Measurements from ENCODE around the gene PDE9A.
"Not testable (repeated sequence)": the region's sequence is repeated elsewhere in the genome, so short reads cannot be mapped to it uniquely, and the experiment has no call there.

The PDE9A gene

DNA sequence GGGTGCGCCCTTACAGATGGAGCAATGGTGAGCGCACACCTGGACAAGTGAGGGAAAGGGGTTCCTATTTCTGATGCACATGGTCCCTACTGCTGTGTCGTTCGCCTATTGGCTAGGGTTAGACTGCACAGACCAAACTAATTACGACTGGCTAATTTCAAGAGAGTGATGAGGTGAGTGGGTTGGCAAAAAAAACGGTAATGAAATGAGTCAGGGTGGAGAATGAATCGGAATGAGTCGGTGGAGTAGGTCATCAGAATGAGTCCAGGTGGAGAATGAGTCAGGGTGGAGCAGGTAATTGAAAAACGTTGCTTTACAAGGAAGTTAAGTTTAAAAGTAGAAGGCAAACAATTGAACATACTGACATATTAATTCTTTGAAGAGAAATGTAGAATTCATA, 146.1 kb downstream of the PDE9A start:
- no peak for DNase-seq (ENCODE audit: low spot score)

GRCh38 chr21:42799948-42800347, 146.5 kb downstream of the PDE9A start:
- DNase-seq (ENCODE audit: low spot score) = no peak

GRCh38 chr21:42801616-42802015, 148.2 kb downstream of the PDE9A start:
- not testable (repeated sequence) for DNase-seq (ENCODE audit: low spot score)

GRCh38 chr21:42806509-42807140, 153.2 kb downstream of the PDE9A start:
- no peak for DNase-seq (ENCODE audit: low spot score)

- not testable (repeated sequence) for DNase-seq (ENCODE audit: low spot score)
These were observed 154.0 kb downstream of the PDE9A start for GRCh38 chr21:42807293-42807895.

- no peak for DNase-seq (ENCODE audit: low spot score)
These were observed 154.7 kb downstream of the PDE9A start for GRCh38 chr21:42807938-42808613.

GRCh38 chr21:42809171-42809570, 155.8 kb downstream of the PDE9A start:
- no peak for DNase-seq (ENCODE audit: low spot score)

DNA sequence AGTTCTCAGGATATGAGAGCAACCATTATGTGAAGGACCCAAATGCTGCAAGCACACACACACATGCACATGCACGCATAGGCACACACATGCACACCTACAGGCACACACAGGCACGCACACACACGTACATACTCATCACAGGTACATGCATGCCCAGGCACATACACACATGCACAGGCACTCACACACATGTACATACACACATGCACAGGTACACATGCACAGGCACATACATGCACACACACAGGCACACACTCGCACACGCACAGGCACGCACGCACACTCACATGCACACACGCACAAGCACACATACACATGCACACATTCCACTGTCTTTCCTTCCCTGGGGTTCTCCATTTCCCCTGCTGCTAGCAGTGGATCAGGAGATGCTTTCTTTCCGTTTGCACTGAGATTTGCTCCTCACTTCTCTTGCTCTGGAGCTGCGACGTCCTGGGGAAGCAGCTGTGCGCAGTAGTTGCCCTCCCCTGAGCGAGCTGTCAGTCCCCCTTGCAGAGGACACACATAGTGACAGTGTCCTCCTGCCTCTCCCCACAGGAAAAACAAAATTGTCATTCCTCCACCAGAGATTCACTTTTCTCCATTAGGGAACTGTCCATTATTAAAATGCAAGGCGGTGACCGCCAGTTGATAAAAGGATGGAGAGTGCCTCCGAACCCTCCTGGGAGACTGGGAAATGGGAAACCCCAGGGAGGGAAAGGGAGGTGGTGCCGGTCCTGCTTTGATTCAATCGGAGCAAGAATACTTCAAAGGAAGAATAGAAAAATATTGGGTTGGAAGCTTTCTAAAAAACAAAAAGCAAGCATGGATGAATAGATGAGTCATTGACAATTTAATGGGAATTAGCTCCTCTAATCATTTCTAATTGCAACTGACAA, 156.4 kb downstream of the PDE9A start:
- DNase-seq (ENCODE audit: low spot score) = no peak

GRCh38 chr21:42811960-42812359, 158.5 kb downstream of the PDE9A start:
- DNase-seq (ENCODE audit: low spot score) = no peak

DNA sequence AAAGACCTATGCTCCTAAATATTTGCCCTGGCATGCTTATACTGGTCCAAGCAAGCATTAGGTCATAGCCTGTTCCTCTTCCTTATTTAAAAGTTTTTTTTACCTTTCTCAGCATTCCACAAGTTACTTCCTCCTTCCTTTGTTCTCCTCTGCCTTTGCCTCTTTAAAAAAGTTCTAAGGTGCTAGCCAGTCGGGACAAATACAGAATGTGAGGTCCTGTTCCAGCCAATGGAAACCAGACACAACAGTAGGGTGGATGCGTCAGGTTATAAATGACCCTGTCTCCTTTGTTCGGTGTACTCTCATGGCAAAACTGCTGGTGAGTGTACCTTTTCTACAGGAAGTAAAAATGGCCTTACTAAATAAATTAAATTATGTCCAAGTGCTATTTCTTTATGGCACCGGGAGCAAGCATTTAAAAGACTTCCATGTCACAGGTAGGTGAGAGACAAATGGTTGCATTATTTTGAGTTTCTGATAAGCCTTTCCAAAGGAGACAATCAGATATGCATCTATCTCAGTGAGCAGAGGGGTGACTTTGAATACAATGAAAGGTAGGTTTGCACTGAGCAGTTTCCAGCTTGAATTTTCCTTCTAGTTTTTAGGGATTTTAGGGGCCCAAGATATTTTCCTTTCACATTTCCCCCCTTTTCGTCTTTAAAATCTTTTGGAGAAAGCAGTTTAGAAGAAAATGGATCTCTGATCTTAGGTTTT, 159.3 kb downstream of the PDE9A start:
- DNase-seq (ENCODE audit: low spot score) = not testable (repeated sequence)

DNA sequence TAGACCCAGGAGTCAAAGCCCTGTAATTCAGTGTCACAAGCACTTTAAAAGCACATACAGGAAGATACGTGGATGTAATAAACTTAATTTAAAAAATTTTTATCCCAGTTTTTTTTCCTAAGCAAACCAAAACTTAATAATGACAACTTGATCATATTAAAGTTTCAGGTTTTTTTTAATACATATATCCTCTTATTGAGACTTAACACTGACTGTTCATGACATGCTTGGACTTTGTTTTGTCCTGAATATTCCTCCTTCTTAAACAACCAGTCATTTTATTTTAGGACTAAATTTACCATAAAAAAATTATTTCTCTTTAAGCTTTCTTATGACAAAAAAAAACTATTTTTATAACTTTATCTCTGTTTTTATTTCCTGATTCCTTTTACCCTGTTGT, 161.8 kb downstream of the PDE9A start:
- no peak for DNase-seq (ENCODE audit: low spot score)

DNA sequence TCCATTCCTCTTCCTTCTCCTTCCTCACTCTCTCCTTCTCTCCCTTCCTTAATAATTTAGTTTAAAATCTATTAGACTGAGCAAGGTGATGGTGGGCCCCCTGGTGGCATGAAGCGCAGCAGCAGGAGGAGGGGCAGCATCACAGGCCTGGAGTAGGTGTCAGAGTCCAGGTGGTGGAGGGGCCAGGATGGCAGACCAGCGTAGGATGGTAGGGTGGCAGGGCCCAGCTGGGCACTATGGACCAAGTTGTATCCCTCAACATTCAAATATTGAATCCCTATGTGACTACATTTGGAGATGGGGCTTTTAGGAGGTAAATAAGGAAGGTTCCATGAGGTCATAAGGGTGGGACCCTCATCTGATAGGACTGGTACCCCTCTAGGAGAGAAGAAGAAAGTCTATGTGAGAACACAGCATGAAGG, 164.9 kb downstream of the PDE9A start:
- DNase-seq (ENCODE audit: low spot score) = peak; percentile 45

GRCh38 chr21:42819861-42820615, 166.6 kb downstream of the PDE9A start:
- DNase-seq (ENCODE audit: low spot score) = no peak

DNA sequence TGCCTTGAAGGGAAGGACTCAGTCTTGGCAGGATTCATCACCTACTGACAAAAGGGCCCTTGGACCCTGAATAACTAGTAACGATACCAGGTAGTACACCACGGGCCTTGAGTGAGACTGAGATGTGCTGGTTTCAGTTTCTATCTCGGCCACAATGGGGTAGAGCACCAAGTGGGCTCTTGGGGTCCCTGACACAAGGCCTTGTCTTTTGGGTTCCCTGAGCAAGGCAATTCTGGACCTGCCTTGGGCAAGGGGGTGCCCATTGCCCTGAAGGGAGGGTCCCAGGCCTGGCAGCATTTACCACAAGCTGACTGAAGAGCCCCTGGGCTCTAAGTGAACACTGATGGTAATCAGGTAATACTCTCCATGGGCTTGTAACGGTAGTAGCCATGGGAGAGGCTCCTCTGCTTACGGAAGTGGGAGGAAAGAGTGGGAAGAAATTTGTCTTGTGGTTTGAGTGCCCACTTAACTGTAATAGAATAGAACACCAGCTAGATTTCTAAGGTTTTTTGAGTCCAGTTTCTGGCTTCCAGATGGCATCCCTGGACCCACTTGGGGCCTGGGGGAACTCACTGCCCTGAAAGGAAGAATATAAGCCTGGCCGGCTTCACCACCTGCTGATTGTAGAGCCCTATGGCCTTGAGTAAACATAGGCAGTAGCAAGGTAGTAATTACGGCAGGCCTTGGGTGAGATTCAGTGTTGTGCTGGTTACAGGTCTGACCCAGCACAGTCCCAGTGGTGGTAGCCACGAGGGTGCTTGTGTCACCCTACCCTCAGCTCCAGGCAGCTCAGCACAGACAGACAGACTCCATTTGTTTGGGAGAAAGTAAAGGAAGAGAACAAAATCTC, 167.4 kb downstream of the PDE9A start:
- DNase-seq (ENCODE audit: low spot score) = no peak

Data from COLO829 (cell line).